ENCODE data around the gene POTEF.
"Not testable (repeated sequence)": the region's sequence is repeated elsewhere in the genome, so short reads cannot be mapped to it uniquely, and the experiment has no call there.

- not testable (repeated sequence) for TF ChIP-seq EZH2 (IDR thresholded peaks at IDR 0.05; ENCODE audit: insufficient read depth, poor library complexity, severe bottlenecking); EZH2phosphoT487 (IDR thresholded peaks at IDR 0.05; ENCODE audit: insufficient read depth, low read depth)
These were observed 103.1 kb downstream of the POTEF start for GRCh38 chr2:130025931-130026330.

Data from GM23248 (cell line).